COLO829 (cell line): Measurements from ENCODE around the gene ATP6V1F.

Source experiments
- DNase-seq: peaks from one replicate; pipeline ENCODE4 v3.0.0; 2012; ENCODE audit warnings: low spot score

Gene ATP6V1F

DNA sequence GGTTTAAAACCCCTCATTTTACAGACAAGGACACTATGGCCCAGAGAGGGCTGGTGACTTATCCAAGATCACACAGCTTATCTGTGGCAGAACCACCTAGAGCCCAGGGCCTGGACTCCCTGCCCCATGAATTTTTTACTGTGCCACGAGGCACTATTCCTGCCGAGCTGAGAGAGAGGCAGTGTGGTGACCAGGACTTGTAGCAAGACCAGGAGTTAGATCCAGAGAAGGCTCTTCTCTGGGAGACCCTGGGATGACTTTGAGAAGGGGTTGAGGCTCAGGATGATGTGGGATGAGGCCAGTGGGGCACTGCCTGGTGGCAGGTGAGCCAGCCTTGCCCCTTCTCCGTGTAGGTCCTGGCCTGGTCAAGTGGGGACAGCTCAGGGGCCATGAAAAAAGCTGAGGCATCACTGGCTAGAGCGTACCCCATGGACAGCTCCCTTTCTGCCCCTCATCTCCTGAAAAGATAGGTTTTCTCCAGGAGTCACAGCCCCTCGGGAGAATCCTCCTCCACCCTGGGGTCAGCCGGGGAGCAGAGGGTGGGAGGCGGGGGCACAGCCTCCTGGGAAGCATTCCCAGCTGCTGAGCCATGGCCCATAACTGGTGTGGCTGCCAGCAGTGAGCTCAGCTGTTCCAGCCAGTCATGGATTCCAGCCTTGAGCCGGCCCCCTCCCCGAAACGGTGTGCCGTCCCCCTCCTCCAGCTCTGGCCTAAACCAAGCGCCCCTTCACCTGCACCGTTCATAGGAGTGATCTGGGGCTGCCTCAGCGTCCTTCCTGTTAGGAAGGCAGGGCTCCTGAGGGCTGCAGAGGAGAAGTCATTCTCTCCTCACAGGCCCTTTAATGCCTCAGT, 26.6 kb upstream of the ATP6V1F start:
- DNase-seq: no peak

DNA sequence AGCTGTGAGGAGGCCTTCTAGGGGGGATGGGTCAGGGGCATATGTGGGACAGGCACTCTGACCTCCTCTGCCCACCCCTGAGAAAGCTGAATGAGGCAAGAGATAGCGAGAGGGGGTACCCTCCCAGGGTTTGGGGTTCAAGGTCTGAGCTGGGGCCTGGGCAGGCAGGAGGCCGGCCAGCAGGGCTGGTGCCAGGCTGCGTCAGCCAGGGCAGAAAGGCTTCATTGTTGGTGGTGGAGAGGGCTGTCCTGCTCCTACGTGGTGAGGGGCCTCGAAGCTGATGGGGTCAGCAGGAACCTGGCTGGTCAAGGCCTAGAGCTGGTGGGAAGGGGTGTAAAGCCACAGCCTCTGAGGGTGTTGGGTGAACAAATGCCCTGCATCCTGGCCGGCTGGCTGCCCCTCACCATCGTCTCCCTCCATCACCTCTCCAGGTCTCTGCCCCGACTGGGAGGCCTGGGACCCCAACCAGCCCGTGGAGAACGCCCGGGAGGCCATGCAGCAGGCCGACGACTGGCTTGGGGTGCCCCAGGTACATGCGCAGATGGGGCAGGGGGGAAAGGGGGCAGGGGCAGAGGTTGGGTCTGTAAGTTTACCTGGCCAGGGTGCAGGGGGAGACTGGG, 25.8 kb upstream of the ATP6V1F start:
- no peak for DNase-seq

- DNase-seq: no peak
Measured at GRCh38 chr7:128837521-128837921, 25.1 kb upstream of the ATP6V1F start.

GRCh38 chr7:128838109-128838779, 24.4 kb upstream of the ATP6V1F start:
- DNase-seq: no peak

GRCh38 chr7:128838981-128839731, 23.5 kb upstream of the ATP6V1F start:
- DNase-seq: no peak

DNA sequence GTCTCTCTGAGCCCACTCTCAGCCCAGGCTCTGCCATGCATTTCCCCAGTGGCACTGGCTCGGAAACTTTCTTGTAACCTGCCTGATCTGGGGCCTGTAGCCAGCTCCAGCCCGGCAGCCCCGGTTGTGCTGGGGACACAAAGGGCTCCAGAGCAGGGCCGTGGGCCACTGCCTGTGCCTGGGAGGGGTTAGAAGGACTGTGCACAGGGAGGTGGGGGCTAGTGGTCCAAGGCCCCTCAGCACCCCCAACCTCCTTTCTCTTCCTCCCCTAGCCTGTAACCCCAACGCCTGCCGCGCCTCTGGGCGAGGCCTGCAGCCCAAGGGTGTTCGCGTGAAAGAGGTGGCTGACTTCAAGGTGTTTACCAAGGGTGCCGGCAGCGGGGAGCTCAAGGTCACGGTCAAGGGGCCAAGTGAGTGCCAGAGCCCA, 22.9 kb upstream of the ATP6V1F start:
- no peak for DNase-seq

GRCh38 chr7:128840326-128841170, 22.1 kb upstream of the ATP6V1F start:
- DNase-seq: no peak

DNA sequence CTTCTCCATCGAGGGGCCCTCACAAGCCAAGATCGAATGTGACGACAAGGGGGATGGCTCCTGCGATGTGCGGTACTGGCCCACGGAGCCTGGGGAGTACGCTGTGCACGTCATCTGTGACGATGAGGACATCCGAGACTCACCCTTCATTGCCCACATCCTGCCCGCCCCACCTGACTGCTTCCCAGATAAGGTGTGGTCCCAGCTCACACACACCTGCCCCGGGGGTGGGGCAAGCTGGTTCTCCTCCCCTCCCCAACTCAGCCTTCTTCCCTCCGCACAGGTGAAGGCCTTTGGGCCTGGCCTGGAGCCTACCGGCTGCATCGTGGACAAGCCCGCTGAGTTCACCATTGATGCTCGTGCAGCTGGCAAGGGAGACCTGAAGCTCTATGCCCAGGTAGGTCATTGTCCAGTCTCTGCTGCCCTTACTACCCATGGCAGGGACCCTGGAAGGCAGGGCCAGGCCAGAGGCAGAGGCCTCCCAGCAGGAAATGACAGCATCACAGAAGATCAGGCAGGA, 21.4 kb upstream of the ATP6V1F start:
- no peak for DNase-seq

GRCh38 chr7:128841921-128842673, 20.6 kb upstream of the ATP6V1F start:
- peak; percentile 83 for DNase-seq

- no peak for DNase-seq
Measured at GRCh38 chr7:128842674-128843641, 19.7 kb upstream of the ATP6V1F start.

GRCh38 chr7:128843938-128844621, 18.6 kb upstream of the ATP6V1F start:
- DNase-seq: no peak

GRCh38 chr7:128844777-128845311, 17.8 kb upstream of the ATP6V1F start:
- no peak for DNase-seq

- no peak for DNase-seq
Measured at GRCh38 chr7:128845475-128845874, 17.2 kb upstream of the ATP6V1F start.

- DNase-seq: no peak
Measured at GRCh38 chr7:128845987-128846386, 16.7 kb upstream of the ATP6V1F start.

DNA sequence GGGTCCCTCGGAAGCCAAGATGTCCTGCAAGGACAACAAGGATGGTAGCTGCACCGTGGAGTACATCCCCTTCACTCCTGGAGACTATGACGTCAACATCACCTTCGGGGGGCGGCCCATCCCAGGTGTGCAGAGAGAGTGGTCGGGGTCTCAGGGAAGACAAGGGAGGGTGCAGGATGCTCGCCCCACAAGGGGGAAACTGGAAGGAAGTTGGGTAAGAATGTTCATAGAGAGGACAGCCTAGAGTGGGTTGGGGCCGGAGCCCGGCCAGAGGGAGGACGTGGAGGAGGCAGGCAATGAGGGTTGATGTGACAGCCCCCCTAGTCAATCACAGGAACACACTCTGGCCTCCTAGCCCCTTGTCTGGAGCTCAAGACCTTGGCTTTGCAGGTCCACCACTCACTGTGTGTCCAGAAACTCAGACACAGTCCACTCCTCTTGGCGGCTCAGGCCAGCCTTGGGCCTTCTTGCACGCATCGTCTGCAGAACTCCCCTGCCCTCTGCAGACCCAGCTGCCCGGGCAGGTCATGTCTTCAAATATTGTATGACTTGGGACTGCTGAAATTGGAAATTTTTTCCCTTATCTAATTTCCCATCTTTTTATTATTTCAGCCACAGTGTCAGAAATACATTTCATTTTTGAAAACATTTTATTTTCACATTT, 15.7 kb upstream of the ATP6V1F start:
- no peak for DNase-seq

DNA sequence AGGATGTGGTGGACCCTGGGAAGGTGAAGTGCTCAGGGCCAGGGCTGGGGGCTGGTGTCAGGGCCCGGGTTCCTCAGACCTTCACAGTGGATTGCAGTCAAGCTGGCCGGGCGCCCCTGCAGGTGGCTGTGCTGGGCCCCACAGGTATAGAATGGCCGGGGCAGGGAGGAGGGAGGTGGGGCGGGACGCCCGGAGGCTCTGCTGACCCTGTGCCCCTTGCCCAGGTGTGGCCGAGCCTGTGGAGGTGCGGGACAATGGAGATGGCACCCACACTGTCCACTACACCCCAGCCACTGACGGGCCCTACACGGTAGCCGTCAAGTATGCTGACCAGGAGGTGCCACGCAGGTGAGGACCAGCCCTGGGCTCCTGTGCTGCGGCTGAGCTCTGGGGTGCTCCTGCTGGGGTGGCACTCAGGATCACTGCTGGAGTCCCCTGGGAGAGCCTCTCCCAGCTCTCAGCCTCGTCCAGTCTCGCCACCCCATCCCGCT, 14.9 kb upstream of the ATP6V1F start:
- no peak for DNase-seq
